Measurements from ENCODE around the gene FUT6. TPM values are rescaled to one million over a fixed set of nuclear protein-coding genes. Genes with fewer than 3 reads are reported as not detected.
"Not testable (repeated sequence)": the region's sequence is repeated elsewhere in the genome, so short reads cannot be mapped to it uniquely, and the experiment has no call there.

The FUT6 gene
- total RNA-seq, 1 donor from 2014 or later: not detected

DNA sequence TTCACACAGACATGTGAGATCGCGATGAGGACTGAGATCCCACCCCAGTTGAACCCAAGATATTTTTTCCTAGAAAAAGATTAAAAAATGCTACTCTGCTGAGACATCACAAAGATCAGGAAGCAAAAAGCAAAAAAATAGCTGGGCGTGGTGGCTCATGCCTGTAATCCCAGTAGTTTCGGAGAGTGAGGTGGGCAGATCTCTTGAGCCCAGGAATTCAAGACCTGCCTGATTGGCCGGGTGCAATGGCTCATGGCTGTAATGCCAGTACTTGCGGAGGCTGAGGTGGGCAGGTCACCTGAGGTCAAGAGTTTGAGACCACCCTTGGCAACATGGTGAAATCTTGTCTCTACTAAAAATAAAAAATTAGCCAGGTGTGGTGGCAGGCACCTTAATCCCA, 10.7 kb upstream of the FUT6 start:
- no peak overlapping the region for H3K27ac Mint-ChIP-seq
- H3K9me3 Mint-ChIP-seq (ENCODE audit: low read depth): no peaks in the 10 kb centered on the region

DNA sequence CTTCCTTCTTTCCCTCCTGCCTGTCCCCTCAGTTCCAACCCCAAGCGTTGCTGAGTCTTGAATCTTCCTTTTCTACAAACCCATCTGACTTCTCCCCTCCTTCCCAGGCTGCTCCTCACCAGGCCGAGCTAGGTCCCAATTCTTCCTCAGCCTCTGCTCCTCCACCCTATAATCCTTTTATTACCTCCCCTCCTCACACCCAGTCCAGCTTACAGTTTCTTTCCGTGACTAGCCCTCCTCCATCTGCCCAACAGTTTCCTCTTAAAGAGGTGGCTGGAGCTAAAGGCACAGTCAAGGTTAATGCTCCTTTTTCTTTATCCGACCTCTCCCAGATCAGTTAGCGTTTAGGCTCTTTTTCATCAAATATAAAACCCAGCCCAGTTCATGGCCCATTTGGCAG, 9.1 kb upstream of the FUT6 start:
- not testable (repeated sequence) for H3K36me3 Mint-ChIP-seq (ENCODE audit: insufficient read depth); H3K27ac Mint-ChIP-seq; H3K4me3 Mint-ChIP-seq (ENCODE audit: low read depth); DNase-seq (ENCODE audit: low spot score, unreplicated experiment); H3K9me3 Mint-ChIP-seq (ENCODE audit: low read depth); H3K4me1 Mint-ChIP-seq (ENCODE audit: low read depth)
- H3K27me3 Mint-ChIP-seq: peaks cover 15% of the 10 kb centered on the region

More for the DNA sequence above, 10.7 kb upstream of the FUT6 start:
- TF ChIP-seq, protein P1, sequence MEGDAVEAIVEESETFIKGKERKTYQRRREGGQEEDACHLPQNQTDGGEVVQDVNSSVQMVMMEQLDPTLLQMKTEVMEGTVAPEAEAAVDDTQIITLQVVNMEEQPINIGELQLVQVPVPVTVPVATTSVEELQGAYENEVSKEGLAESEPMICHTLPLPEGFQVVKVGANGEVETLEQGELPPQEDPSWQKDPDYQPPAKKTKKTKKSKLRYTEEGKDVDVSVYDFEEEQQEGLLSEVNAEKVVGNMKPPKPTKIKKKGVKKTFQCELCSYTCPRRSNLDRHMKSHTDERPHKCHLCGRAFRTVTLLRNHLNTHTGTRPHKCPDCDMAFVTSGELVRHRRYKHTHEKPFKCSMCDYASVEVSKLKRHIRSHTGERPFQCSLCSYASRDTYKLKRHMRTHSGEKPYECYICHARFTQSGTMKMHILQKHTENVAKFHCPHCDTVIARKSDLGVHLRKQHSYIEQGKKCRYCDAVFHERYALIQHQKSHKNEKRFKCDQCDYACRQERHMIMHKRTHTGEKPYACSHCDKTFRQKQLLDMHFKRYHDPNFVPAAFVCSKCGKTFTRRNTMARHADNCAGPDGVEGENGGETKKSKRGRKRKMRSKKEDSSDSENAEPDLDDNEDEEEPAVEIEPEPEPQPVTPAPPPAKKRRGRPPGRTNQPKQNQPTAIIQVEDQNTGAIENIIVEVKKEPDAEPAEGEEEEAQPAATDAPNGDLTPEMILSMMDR (IDR thresholded peaks at IDR 0.05; ENCODE audit: unreplicated experiment): no peak
- peaks cover 20% of the 10 kb centered on the region for H3K27me3 Mint-ChIP-seq
- no peaks in the 10 kb centered on the region for H3K4me1 Mint-ChIP-seq (ENCODE audit: low read depth)
- H3K36me3 Mint-ChIP-seq (ENCODE audit: insufficient read depth): no peaks in the 10 kb centered on the region
- no peak for DNase-seq (ENCODE audit: low spot score, unreplicated experiment)
- no peak overlapping the region for H3K4me3 Mint-ChIP-seq (ENCODE audit: low read depth)

DNA sequence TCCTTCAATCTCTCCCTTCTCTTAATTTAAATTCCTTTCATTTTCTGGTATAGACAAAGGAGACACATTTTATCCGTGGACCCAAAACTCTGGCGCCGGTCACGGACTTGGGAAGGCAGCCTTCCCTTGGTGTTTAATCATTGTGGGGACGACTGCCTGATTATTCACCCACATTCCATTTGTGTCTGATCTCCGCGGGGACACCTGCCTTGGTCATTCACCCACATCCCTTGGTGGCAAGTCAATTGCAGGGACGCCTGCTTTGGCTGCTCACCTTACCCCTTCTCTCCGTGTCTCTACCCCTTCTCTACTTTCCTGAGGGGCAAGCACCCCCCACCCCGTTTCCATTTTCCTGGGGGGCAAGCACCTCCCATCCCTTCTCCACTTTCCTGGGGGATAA, 8.3 kb upstream of the FUT6 start:
- not testable (repeated sequence) for H3K27me3 Mint-ChIP-seq; H3K9me3 Mint-ChIP-seq (ENCODE audit: low read depth); H3K4me1 Mint-ChIP-seq (ENCODE audit: low read depth); DNase-seq (ENCODE audit: low spot score, unreplicated experiment); H3K36me3 Mint-ChIP-seq (ENCODE audit: insufficient read depth); H3K4me3 Mint-ChIP-seq (ENCODE audit: low read depth); H3K27ac Mint-ChIP-seq

DNA sequence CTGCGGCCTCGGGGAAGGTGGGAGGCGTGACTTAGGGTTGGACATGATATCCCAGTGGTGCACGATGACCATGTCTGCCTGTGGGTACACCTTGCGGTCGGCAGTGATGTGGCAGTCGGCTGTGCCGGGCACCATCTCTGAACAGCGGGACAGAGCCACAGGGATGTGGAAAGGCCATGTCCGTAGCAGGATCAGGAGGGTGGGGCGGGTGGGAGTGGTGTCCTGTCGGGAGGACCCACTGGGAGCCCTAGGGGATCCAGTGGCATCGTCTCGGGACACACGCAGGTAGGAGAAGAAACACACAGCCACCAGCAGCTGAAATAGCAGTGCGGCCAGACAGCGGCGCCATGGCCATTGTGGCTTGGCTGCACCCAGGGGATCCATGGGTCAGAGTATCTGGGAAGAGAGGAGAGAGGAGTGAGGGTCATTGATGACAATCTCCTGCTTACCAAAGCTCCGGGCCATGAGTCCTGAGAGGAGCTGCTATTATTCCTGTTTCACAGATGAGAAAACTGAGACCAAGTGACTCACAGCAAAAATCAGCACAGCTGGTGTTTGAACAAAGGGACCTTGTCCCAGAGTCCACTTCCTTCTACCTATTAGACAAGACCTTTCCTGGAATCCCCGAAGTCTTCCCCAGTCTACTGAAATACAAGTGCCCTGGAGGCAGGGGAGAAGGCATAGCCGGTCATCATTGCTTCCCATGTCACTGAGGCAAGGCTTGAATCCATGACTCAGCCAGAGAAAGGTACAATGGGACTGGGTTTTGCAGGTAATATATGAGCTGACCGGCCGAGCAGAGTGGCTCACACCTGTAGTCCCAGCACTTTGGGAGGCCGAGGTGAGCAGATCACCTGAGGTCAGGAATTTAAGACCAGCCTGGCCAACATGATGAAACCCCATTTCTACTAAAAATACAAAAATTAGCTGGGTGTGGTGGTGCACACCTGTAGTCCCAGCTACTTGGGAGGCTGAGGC, 5.2 kb upstream of the FUT6 start:
- TF ChIP-seq, protein P1 (IDR thresholded peaks at IDR 0.05; ENCODE audit: unreplicated experiment): no peak
- no peak for DNase-seq (ENCODE audit: low spot score, unreplicated experiment)
- no peak overlapping the region for H3K27ac Mint-ChIP-seq
- no peaks in the 10 kb centered on the region for H3K9me3 Mint-ChIP-seq (ENCODE audit: low read depth)
- H3K27me3 Mint-ChIP-seq: no peaks in the 10 kb centered on the region
- H3K4me3 Mint-ChIP-seq (ENCODE audit: low read depth): no peak overlapping the region
- no peaks in the 10 kb centered on the region for H3K4me1 Mint-ChIP-seq (ENCODE audit: low read depth)
- H3K36me3 Mint-ChIP-seq (ENCODE audit: insufficient read depth): no peaks in the 10 kb centered on the region

DNA sequence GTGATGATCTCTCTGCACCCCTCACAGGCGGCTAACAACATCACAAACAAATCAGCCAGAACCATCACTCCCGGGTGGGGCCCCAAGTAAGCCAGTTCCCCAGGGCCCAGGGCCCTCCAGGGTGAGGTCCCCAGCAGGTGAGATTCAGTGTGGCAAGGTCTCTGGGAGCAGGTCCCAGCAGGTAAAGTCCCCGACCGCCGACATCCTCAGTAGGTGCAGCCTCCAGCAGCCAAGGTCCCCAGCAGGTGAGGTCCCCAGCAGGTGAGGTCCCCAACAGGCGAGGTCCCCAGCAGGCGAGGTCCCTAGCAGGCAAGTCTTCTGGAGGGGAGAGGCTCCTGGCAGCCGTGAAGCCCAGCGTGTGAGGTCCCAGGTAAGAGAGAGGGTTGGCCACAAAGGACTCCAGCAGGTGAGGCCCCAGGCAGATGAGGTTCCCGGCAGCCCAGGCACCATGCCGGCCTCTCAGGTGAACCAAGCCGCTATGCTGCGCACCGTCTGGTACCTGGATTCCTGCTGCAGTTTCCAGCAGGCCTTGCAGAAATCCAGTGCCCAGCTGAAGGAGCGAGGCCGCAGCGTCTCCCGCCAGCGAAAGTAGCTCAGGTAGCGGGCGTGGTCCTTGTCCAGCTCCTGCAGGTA, 3.9 kb upstream of the FUT6 start:
- Mint-ChIP-seq H3K4me1 (ENCODE audit: low read depth) (no peaks in the 10 kb centered on the region), H3K4me3 (ENCODE audit: low read depth) (no peak overlapping the region), H3K36me3 (ENCODE audit: insufficient read depth) (no peaks in the 10 kb centered on the region), H3K9me3 (ENCODE audit: low read depth) (no peaks in the 10 kb centered on the region), H3K27ac (no peak overlapping the region), H3K27me3 (no peaks in the 10 kb centered on the region)
- no peak for DNase-seq (ENCODE audit: low spot score, unreplicated experiment)
- TF ChIP-seq, protein P1 (IDR thresholded peaks at IDR 0.05; ENCODE audit: unreplicated experiment): no peak

DNA sequence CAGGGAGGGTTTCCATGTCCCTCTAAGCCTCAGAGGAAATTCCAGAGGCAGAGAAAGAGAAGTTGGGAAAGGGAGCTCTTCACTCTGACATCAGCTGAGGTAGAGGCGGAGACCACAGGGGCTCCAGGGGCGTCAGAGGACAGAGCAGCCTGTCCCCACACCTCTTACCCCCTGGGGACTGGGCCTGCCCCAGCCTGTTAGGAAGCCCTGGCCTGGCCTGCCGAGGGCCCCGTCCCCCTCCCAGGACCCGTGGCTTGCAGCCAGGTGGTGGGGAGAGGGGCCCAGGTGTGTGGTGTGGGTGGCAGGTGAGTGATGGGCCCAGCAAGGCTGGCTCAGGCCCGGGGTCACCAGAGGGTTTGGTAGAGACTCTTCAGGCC, 2.2 kb upstream of the FUT6 start:
- not testable (repeated sequence) for H3K4me3 Mint-ChIP-seq (ENCODE audit: low read depth); H3K4me1 Mint-ChIP-seq (ENCODE audit: low read depth); DNase-seq (ENCODE audit: low spot score, unreplicated experiment); H3K9me3 Mint-ChIP-seq (ENCODE audit: low read depth); H3K27ac Mint-ChIP-seq; H3K27me3 Mint-ChIP-seq; H3K36me3 Mint-ChIP-seq (ENCODE audit: insufficient read depth)

Data from progenitor cell of endocrine pancreas (in vitro differentiated cells).